ENCODE results near the gene KCNAB1. TPM values are rescaled to one million over a fixed set of nuclear protein-coding genes. Genes with fewer than 3 reads are reported as not detected.

Gene KCNAB1
- total and polyA plus RNA-seq, 2 donors (not counting 3 experiments of a cell fraction or from before 2014, with no cell fraction given): 0.21 TPM; not detected in 1

- H3K27ac ChIP-seq (ENCODE audit: insufficient read depth, low read depth, low read length): no peak overlapping the region
- no peaks in the 10 kb centered on the region for H3K9me1 ChIP-seq (replicated peaks; ENCODE audit: control insufficient read depth, extremely low read depth, insufficient read depth, low read length)
- H3K4me2 ChIP-seq (ENCODE audit: insufficient read depth, low read length): no peak overlapping the region
- FAIRE-seq (no peak), DNase-seq (ENCODE audit: low read depth, low spot score) (no peak)
- BruUV-seq (replicated peaks): no TSS peak
- dilution Hi-C loops (cut with MboI; ENCODE audit: extremely low pct_ligation_motif_present, low sequenced_read_pairs) (no loop called here), intact Hi-C loops (cut with micrococcal nuclease) (no loop called here)
- H3K9ac ChIP-seq (replicated peaks; ENCODE audit: extremely low read depth, insufficient read depth, low read length): no peak overlapping the region
- no peak for TF ChIP-seq POLR2AphosphoS5 (IDR thresholded peaks at IDR 0.05; ENCODE audit: insufficient read depth, low read depth, low read length)
- no peak overlapping the region for H3K4me3 ChIP-seq (replicated peaks in 1 of 3; ENCODE audit: insufficient read depth in 1 of 3, low read depth in 1 of 3, low read length in 3 of 3)
- H3K36me3 ChIP-seq (ENCODE audit: control insufficient read depth in 2 of 2, extremely low read depth in 1 of 2, insufficient read depth in 2 of 2, low read length in 2 of 2): no peaks in the 10 kb centered on the region
- no peak overlapping the region for H2AFZ ChIP-seq (ENCODE audit: low read depth, low read length)
- H3K4me1 ChIP-seq (ENCODE audit: control insufficient read depth, extremely low read depth, insufficient read depth, low read length): peaks cover 11% of the 10 kb centered on the region
- H3K79me2 ChIP-seq (ENCODE audit: control insufficient read depth, insufficient read depth, low read length): no peaks in the 10 kb centered on the region
- no peaks in the 10 kb centered on the region for H3K9me3 ChIP-seq (replicated peaks; ENCODE audit: control insufficient read depth, insufficient read depth, low read length)
- H3K27me3 ChIP-seq (ENCODE audit: control insufficient read depth in 2 of 2, insufficient read depth in 2 of 2, low read length in 2 of 2): no peaks in the 10 kb centered on the region
- ChIA-PET CTCF (interaction anchor here (1.3 to 2.0 kb wide), 5 partner anchors 11 to 328 kb away, joined by 3 to 7 read pairs (median 5); no protein-coding TSS in a partner anchor), POLR2A (no interaction called here)
- no peaks in the 10 kb centered on the region for H4K20me1 ChIP-seq (replicated peaks; ENCODE audit: control insufficient read depth, extremely low read depth, insufficient read depth, low read length)
These were observed 358.5 kb downstream of the KCNAB1 start for GRCh38 chr3:156478891-156479290.

- CTCF ChIA-PET: interaction anchor here (0.9 to 2.0 kb wide), 8 partner anchors 10 to 329 kb away, joined by 3 to 10 read pairs (median 4); no protein-coding TSS in a partner anchor
- H2AFZ ChIP-seq (ENCODE audit: low read depth, low read length): no peak overlapping the region
- no peaks in the 10 kb centered on the region for H3K79me2 ChIP-seq (ENCODE audit: control insufficient read depth, insufficient read depth, low read length)
- no TSS peak for BruUV-seq (replicated peaks)
- H3K4me3 ChIP-seq (replicated peaks in 1 of 3; ENCODE audit: insufficient read depth in 1 of 3, low read depth in 1 of 3, low read length in 3 of 3): no peak overlapping the region
- no peak overlapping the region for H3K27ac ChIP-seq (ENCODE audit: insufficient read depth, low read depth, low read length)
- no peaks in the 10 kb centered on the region for H4K20me1 ChIP-seq (replicated peaks; ENCODE audit: control insufficient read depth, extremely low read depth, insufficient read depth, low read length)
- POLR2A ChIA-PET: interaction anchor here (0.6 kb wide), 1 partner anchor 29 kb away, joined by 9 read pairs; no protein-coding TSS in a partner anchor
- FAIRE-seq (no peak), DNase-seq (ENCODE audit: low read depth, low spot score) (no peak)
- H3K27me3 ChIP-seq (ENCODE audit: control insufficient read depth in 2 of 2, insufficient read depth in 2 of 2, low read length in 2 of 2): no peaks in the 10 kb centered on the region
- H3K4me2 ChIP-seq (ENCODE audit: insufficient read depth, low read length): no peak overlapping the region
- no peaks in the 10 kb centered on the region for H3K36me3 ChIP-seq (ENCODE audit: control insufficient read depth in 2 of 2, extremely low read depth in 1 of 2, insufficient read depth in 2 of 2, low read length in 2 of 2)
- H3K9ac ChIP-seq (replicated peaks; ENCODE audit: extremely low read depth, insufficient read depth, low read length): no peak overlapping the region
- dilution Hi-C loops (cut with MboI; ENCODE audit: extremely low pct_ligation_motif_present, low sequenced_read_pairs) (no loop called here), intact Hi-C loops (cut with micrococcal nuclease) (no loop called here)
- no peaks in the 10 kb centered on the region for H3K9me3 ChIP-seq (replicated peaks; ENCODE audit: control insufficient read depth, insufficient read depth, low read length)
- H3K9me1 ChIP-seq (replicated peaks; ENCODE audit: control insufficient read depth, extremely low read depth, insufficient read depth, low read length): no peaks in the 10 kb centered on the region
- peaks cover 18% of the 10 kb centered on the region for H3K4me1 ChIP-seq (ENCODE audit: control insufficient read depth, extremely low read depth, insufficient read depth, low read length)
- TF ChIP-seq MYC (IDR thresholded peaks at IDR 0.05; ENCODE audit: low read depth, low read length) (no peak), GATA2 (IDR thresholded peaks at IDR 0.05; ENCODE audit: insufficient read depth, insufficient read length, low read depth, low read length) (no peak), EZH2 (IDR thresholded peaks at IDR 0.05; ENCODE audit: borderline replicate concordance, low read depth, low read length, severe bottlenecking) (no peak), FOS (IDR thresholded peaks at IDR 0.05; ENCODE audit: borderline replicate concordance, insufficient read depth, low read length) (no peak)
These were observed 359.2 kb downstream of the KCNAB1 start for GRCh38 chr3:156479604-156480003.

Data from endothelial cell of umbilical vein (primary cell).